Fibroblast of skin of left quadriceps (primary cell): Measurements from ENCODE around the gene NCOR1.
"Not testable (repeated sequence)": the region's sequence is repeated elsewhere in the genome, so short reads cannot be mapped to it uniquely, and the experiment has no call there.

Experiments
- DNase-seq, 2 experiments: peaks; one replicate each; pipeline ENCODE4 v3.0.0-alpha.2; 2013; ENCODE audit warnings: low read depth in 2 of 2

NCOR1 gene

DNA sequence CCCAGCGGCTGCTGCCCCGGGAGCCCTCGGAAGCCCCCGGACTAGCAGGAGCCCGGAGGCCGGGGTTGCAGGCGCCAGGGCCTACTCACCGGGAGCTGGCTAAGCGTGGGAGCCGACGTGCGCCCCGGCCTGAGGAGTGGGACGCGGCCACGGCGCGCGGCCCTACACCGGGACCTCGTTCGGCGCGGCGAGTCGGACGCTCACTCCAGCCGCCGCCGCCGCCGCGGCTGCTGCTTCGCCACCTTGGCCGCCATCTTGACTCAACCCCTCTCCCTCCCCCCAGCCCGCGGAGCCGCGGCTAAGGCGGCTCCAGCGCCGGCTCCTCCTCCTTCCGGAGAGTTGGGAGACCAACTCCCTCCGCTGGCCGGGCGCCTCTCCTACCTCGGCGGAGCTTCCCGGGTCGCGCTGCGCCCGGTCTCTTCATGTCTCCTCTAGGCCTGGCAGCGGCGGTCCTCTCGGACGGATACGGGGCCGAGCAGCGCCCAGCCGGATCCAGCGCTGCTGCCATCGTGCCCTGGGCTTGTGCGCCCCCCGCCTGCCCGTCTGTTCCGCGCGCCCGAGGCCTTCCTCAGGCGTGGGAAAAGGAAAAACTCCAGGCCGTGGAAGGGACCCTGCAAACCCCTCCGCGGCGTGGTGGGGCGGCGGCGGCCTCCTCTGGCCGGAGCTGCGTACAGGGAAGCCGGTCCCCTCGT, at the start of gene NCOR1:
Gene NCOR1, minus strand, starts transcription at position 262 of the 692 bp plus-strand sequence. CDS start 20,965 bp downstream, outside the sequence.
- DNase-seq = peak; percentile 86 to 88

GRCh38 chr17:16262201-16262600, 46.9 kb upstream of the NCOR1 start:
- DNase-seq = no peak

- no peak for DNase-seq
Observed at GRCh38 chr17:16261049-16261448, 45.7 kb upstream of the NCOR1 start.

DNA sequence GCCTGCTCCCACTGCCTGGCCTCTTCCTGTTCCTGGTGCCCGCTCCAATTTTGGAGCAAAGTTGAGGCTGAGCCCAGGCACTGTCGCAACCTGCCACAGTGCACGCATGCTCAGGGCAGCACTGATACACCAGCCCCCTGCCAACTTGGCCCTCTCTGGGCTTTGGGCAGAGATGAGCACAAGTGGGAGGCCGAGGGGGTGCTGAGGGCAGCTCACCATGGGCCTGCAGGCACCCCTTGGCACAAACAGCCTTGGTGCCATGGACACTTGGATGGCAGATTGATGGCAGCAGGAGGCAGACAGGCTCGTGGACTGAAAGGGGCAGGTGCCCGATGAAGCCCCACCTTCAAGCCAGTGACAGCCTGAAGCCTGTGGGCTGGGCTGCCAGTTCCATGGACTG, 44.6 kb upstream of the NCOR1 start:
- DNase-seq = no peak

GRCh38 chr17:16258901-16259300, 43.6 kb upstream of the NCOR1 start:
- DNase-seq = no peak

- DNase-seq = no peak
Observed at GRCh38 chr17:16255481-16255921, 40.2 kb upstream of the NCOR1 start.

DNA sequence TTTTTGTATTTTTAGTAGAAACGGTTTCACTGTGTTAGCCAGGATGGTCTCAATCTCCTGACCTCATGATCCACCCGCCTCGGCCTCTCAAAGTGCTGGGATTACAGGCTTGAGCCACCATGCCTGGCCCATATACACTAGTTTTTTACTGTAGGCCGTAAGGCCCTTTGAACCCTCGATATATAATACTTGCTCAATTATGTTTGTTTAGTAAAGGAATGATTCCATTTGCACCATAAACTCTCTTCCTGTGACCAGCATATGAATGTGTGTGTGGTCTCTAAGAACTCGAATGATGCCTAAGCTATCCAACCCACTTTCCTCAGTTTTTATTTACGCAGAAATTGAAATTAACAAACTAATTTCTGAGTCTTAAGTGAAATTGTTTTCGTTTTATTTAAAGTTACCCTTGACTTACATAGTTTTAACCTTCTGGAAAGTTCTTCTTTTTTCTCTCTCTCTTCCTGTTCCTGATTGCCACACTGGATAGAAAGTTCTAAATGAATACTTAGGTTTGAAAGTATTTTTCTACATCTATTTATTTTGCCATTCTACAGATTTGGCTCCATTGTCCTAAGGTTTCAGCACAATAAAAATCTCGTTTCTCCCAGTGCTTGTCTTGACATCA, 39.6 kb upstream of the NCOR1 start:
- DNase-seq = no peak

GRCh38 chr17:16251556-16251955, 36.2 kb upstream of the NCOR1 start:
- DNase-seq = no peak

DNA sequence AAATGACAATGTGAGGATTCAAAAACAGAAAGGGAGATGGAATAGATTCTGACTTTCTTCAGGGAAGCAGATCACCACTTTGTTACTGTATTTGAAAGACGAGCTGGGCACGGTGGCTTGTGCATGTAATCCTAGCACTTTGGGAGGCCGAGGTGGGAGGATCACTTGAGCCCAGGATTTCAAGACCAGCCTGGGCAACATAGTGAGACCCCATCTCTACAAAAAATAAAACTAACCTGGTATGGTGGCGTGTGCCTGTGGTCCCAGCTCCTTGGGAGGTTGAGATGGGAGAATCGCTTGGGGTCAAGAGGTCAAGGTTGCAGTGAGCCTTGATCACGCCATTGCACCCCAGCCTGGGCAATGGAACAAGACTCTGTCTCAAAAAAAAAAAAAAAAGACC, 35.7 kb upstream of the NCOR1 start:
- DNase-seq = no peak

DNA sequence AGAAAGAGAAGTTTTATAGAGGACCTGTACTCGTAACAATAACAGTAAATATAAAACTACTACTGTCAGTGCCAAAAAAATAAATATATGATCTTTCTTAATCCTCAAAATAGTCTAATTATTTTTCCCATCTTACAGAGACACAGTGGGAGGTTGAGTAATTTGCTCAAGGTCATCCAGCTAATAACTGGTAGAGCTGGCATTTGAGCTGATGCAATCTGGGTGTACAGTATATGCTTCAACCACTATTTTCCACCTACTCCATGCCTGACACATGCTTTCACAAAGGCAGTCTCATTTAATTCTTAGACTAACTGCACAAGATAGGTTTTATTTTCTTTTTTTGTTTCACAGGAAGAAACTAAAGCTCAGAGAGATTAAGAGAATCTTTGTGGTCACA, 35.3 kb upstream of the NCOR1 start:
- DNase-seq = peak; percentile 14 to 20

- no peak for DNase-seq
Observed at GRCh38 chr17:16247586-16247984, 32.3 kb upstream of the NCOR1 start.

GRCh38 chr17:16243801-16244567, 28.6 kb upstream of the NCOR1 start:
- no peak for DNase-seq

DNA sequence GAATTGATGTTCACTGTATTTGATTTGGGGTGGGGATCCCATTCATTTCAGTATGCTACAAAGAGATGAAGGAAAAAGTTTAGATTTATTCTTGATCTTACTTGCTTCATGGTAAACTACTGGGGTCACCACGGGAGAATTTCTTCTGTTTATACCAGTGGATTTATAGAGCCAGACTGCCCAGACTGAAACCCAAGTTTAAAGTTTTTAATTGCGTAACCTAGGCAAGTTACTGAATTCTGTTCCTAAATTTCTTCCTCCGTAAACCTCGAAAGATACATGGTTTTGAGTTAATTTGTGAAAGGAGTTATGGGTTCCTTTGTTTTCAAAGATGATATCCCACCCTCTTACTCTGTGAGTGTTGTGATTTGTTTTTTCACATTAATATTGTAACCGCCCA, 28.1 kb upstream of the NCOR1 start:
- no peak for DNase-seq

DNA sequence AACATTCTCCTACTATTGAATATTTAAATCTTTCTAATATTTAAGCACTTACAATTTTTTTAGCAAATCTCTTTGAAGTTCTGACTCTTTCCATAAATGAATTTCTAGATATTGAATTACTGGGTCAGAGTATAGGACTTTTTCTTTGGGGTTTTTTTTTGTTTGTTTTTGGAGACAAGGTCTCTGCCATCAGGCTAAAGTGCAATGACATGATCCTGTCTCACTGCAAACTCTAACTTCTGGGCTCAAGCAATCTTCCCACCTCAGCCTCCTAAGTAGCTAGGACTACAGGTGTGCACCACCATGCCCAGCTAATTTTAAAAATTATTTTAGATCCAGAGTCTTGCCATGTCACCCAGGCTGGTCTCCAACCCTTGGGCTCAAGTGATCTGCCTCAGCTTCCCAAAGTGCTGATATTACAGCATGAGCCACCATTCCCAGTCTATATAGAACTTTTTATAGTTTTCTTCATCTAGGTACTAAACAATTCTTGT, 26.6 kb upstream of the NCOR1 start:
- DNase-seq = no peak

GRCh38 chr17:16239931-16240330, 24.6 kb upstream of the NCOR1 start:
- no peak for DNase-seq

DNA sequence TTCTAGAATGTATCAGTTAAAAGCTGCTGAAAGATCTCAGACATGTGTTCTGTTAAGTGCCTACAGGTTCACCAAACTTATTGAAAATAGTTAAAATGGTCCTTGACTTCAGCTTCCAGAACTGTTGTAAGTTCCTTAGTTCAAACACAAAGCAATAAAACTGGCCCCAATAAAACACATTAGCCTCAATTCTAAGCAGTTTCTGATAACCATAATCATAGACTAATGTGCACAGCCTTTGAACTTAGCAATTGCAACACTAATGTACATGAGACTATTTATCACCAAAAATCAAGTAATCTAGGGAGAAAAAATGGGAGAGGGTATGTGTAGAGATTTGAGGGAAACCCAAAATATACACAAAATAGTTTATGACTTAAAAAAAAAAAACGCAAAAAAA, 17.1 kb upstream of the NCOR1 start:
- DNase-seq = no peak

DNA sequence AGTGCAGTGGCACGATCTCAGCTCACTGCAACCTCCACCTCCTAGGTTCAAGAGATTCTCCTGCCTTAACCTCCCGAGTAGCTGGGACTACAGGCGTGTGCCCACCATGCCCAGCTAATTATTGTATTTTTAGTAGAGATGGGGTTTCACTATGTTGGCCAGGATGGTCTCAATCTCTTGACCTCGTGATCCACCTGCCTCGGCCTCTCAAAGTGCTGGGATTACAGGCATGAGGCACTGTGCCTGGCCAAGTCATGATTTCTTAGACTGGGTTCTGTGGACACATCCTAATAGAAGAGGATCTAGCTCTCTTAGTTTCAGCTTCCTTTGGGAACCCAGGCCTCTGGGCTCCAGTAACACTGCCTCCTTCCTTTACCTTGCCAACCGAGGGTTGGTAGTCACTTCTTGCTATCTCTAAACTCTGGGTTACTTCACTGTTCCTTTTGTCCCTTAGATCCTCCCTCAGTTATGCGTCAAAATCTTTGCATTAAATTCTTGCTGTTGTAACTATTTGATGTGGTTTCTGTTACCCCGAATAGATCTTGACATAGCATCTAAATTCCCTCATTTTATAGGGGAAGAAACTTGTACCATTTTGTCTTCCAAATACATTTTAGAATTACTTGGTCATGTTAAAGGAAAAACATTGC, 14.7 kb upstream of the NCOR1 start:
- DNase-seq = not testable (repeated sequence)

- no peak for DNase-seq
Observed at GRCh38 chr17:16222406-16222805, 7.1 kb upstream of the NCOR1 start.

- DNase-seq = peak; percentile 88 to 89
Observed at GRCh38 chr17:16217002-16217635, 1.8 kb upstream of the NCOR1 start, which contains the start of gene PIGL. TSS of gene PIGL (plus strand) at chr17:16217210. CDS start at chr17:16217227, 17 bp downstream.

GRCh38 chr17:16216341-16217001, 1.1 kb upstream of the NCOR1 start:
- DNase-seq = not testable (repeated sequence)

DNA sequence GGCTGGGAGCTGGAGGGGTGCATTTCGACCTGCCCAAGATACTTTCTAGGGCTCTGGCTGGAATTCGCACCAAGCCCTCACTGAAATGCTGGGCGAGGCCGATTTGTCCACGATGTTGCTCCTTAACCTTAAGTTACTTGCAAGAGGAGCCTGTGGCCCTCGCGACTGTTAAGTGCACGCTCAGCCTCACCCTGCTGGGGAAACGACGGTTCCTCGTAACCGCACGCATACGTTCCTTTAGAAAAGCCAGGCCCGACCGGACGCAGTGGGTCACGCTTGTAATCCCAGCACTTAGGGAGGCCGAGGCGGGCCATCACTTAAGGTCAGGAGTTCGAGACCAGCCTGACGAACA, 607 bp upstream of the NCOR1 start:
- DNase-seq = no peak
